ENCODE results near the gene DCAKD. TPM values are rescaled to one million over a fixed set of nuclear protein-coding genes. Genes with fewer than 3 reads are reported as not detected.

The DCAKD gene
- total and polyA plus RNA-seq, 10 of the 15 experiments (the other 5 are each of a cell fraction or from before 2014, with no cell fraction given): 11.6 to 62.7 (median 38.3) TPM

- TF ChIP-seq RAD51 (IDR thresholded peaks at IDR 0.05): no peak
- TF ChIP-seq SREBF1 (IDR thresholded peaks at IDR 0.05; ENCODE audit: low read length): no peak
- TF ChIP-seq STAT1 (conservative IDR thresholded peaks at IDR 0.05): no peak
Observed at GRCh38 chr17:45070809-45071208, 19.4 kb upstream of the DCAKD start (continued).

DNA sequence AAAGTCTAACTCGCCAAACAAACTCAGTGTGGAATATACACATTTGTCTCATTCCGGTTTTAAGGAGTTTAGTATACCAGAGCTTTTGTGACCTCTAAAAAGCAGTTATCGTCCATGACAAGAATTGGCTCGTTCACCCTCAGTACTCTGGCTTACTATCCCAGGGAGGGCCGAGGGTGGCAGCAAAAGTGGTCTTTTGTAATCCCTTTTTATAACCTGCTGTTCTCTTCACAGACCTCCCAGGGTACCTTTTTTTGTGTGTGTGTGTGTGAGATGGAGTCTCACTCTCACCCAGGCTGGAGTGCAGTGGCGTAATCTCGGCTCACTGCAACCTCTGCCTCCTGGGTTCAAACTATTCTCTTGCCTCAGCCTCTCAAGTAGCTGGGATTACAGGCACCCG, 18.6 kb upstream of the DCAKD start:
- 93% methylated on average over 8 of the region's 8 CpGs for WGBS (ENCODE audit: insufficient coverage, insufficient replicate concordance, low lambda C conversion rate, missing lambda C conversion rate)
- intact Hi-C loops (cut with micrococcal nuclease; ENCODE audit: unreplicated experiment) (no loop called here), in situ Hi-C loops (cut with MboI) (no loop called here)
- Histone ChIP-seq H3K27me3 (replicated peaks in 1 of 2; ENCODE audit: control insufficient read depth in 2 of 2, insufficient read depth in 2 of 2, low read length in 1 of 2) (no peaks in the 10 kb centered on the region), H3K4me2 (ENCODE audit: control insufficient read depth, insufficient read depth) (no peak overlapping the region), H3K4me3 (no peak overlapping the region), H3K27ac (ENCODE audit: control insufficient read depth, insufficient read depth) (no peak overlapping the region), H3K36me3 (ENCODE audit: control insufficient read depth in 2 of 2, insufficient read depth in 2 of 2, low read length in 1 of 2) (peaks cover 4 to 6% of the 10 kb centered on the region in 2 experiments), H3K79me2 (ENCODE audit: control insufficient read depth, insufficient read depth, low read length) (peaks cover 63% of the 10 kb centered on the region), H2AFZ (ENCODE audit: control insufficient read depth, low read depth, low read length) (no peak overlapping the region), H3K4me1 (ENCODE audit: control insufficient read depth, insufficient read depth, low read length) (no peaks in the 10 kb centered on the region), H4K20me1 (ENCODE audit: control insufficient read depth, insufficient read depth) (no peaks in the 10 kb centered on the region; the same call in 1 of the 2 replicates), H3K9me3 (replicated peaks; ENCODE audit: control insufficient read depth, insufficient read depth, low read length) (no peaks in the 10 kb centered on the region), H3K9ac (ENCODE audit: control insufficient read depth, insufficient read depth, low read length) (no peak overlapping the region)
- BruUV-seq (replicated peaks): no TSS peak
- TF ChIP-seq RUNX3 (IDR thresholded peaks at IDR 0.05; ENCODE audit: low read length) (no peak), MEF2B (IDR thresholded peaks at IDR 0.05; ENCODE audit: partially characterized antibody, poor library complexity, severe bottlenecking) (no peak), ZNF207 (IDR thresholded peaks at IDR 0.05; ENCODE audit: borderline replicate concordance) (no peak), NFYA (IDR thresholded peaks at IDR 0.05; ENCODE audit: borderline replicate concordance, low read depth, low read length) (no peak), MTA3 (IDR thresholded peaks at IDR 0.05; ENCODE audit: borderline replicate concordance, low read length) (no peak)
- SMC1A ChIA-PET (ENCODE audit: uncharacterized antibody, unreplicated experiment): no interaction called here
- POLR2A ChIA-PET: no interaction called here
- FAIRE-seq (no peak), ATAC-seq (no peak), DNase-seq (ENCODE audit: low read depth, low spot score) (no peak)
- RAD21 ChIA-PET (ENCODE audit: unreplicated experiment): no interaction called here
- CTCF ChIA-PET: no interaction called here
